AG04450 (cell line): Measurements from ENCODE around the gene PSEN1. TPM values are rescaled to one million over a fixed set of nuclear protein-coding genes. Genes with fewer than 3 reads are reported as not detected.

ENCODE experiments used
- CTCF ChIA-PET: fragments of 300-600, 350-600 bp; formaldehyde crosslinking; extraction: SDS; loops from one replicate; lab custom pipeline; 2022; ENCODE audit warnings: antibody characterized with exemption, inconsistent platforms; lab: Charles Lee
- POLR2A ChIA-PET: fragments of 350-600 bp; formaldehyde crosslinking; extraction: SDS; loops from one replicate; lab custom pipeline; 2021; ENCODE audit warnings: antibody characterized with exemption, inconsistent platforms; lab: Yijun Ruan, JAX
- DNase-seq: peaks from one replicate; pipeline ENCODE4 v3.0.0-alpha.2; 2011; ENCODE audit warnings: low read depth, low spot score
- H3K27ac ChIP-seq: one replicate; pipeline ENCODE4 v1.5.1; 2012; ENCODE audit warnings: low read depth, low read length, control low read depth
- H3K27me3 ChIP-seq: one replicate; pipeline ENCODE4 v1.6.0; 2012; ENCODE audit warnings: low read length; ENCODE audit not compliant: control insufficient read depth, insufficient read depth
- H3K4me3 ChIP-seq: 2 replicates; pipeline ENCODE4 v1.5.1; 2011; ENCODE audit warnings: mild to moderate bottlenecking, low read depth, low read length, control low read depth
- H3K9me3 ChIP-seq: 2 replicates; pipeline ENCODE4 v1.5.1; 2012; ENCODE audit warnings: low read length; ENCODE audit not compliant: control insufficient read depth, insufficient read depth
- polyA plus RNA-seq: library from polyadenylated mRNA; depleted of rRNA; stranded (reverse); fragments of >200 nt; gene quantifications from 2 replicates; pipeline ENCODE4 v1.2.3, GENCODE V29; 2011
- TF ChIP-seq, protein P1 (sequence below): IDR thresholded peaks from 2 replicates; pipeline ENCODE4 v1.5.1; 2011; ENCODE audit warnings: low read depth, low read length, control low read depth, inconsistent platforms

The PSEN1 gene
- polyA plus RNA-seq, 1 experiment, result 20.2 TPM

DNA sequence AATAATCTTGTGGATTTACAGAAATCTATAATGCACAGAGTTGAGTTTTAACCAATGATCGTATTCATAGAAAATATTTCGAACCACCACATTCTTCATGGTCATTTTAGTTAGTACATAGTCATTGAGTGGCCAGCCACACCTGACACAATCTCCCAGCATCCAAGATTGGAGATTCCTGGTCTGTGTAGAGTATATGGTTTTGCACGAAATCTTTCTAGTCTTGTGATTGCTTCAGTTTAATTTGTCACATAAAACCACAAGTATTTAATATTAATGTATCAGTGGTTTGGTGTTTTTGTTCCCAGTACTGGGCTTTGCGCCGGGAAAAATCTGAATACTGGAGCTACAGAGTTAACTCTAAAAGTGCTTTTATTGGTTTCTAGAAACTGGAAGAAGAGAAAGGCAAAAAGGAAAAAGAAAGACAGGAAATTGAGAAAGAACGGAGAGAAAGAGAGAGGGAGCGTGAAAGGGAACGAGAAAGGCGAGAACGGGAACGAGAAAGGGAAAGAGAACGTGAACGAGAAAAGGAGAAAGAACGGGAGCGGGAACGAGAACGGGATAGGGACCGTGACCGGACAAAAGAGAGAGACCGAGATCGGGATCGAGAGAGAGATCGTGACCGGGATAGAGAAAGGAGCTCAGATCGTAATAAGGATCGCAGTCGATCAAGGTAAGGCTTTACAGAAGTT, 33.4 kb upstream of the PSEN1 start:
- ChIA-PET POLR2A (no interaction called here), CTCF (interaction anchor here (1.4 kb wide), 1 partner anchor 589 kb away, joined by 6 read pairs; no protein-coding TSS in a partner anchor)
- Histone ChIP-seq H3K4me3 (no peak overlapping the region), H3K27ac (no peak overlapping the region), H3K27me3 (no peaks in the 10 kb centered on the region), H3K9me3 (no peaks in the 10 kb centered on the region)
- TF ChIP-seq, protein P1, sequence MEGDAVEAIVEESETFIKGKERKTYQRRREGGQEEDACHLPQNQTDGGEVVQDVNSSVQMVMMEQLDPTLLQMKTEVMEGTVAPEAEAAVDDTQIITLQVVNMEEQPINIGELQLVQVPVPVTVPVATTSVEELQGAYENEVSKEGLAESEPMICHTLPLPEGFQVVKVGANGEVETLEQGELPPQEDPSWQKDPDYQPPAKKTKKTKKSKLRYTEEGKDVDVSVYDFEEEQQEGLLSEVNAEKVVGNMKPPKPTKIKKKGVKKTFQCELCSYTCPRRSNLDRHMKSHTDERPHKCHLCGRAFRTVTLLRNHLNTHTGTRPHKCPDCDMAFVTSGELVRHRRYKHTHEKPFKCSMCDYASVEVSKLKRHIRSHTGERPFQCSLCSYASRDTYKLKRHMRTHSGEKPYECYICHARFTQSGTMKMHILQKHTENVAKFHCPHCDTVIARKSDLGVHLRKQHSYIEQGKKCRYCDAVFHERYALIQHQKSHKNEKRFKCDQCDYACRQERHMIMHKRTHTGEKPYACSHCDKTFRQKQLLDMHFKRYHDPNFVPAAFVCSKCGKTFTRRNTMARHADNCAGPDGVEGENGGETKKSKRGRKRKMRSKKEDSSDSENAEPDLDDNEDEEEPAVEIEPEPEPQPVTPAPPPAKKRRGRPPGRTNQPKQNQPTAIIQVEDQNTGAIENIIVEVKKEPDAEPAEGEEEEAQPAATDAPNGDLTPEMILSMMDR, result no peak
- no peak for DNase-seq

DNA sequence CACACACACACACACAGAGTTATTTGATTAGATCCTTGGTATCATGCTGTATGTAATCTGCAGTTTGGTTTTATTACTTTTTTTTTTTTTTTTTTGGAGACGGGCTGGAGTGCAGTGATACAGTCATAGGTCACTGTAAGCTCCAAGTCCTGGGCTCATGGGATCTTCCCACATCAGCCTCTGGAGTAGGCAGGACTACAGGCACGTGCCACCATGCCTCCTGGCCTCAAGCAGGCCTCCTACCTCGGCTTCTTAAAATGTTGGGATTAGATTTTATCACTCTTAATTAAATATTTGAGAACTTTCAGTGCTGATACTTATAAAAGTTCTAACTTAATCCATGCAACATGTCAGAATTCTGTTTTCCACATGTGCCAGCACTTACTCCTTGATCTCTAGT, 31.3 kb upstream of the PSEN1 start:
- no peak for DNase-seq
- no peaks in the 10 kb centered on the region for H3K27me3 ChIP-seq
- H3K27ac ChIP-seq, result no peak overlapping the region
- H3K9me3 ChIP-seq, result no peaks in the 10 kb centered on the region
- H3K4me3 ChIP-seq, result no peak overlapping the region
- ChIA-PET POLR2A (no interaction called here), CTCF (no interaction called here)
- TF ChIP-seq, protein P1, result no peak

DNA sequence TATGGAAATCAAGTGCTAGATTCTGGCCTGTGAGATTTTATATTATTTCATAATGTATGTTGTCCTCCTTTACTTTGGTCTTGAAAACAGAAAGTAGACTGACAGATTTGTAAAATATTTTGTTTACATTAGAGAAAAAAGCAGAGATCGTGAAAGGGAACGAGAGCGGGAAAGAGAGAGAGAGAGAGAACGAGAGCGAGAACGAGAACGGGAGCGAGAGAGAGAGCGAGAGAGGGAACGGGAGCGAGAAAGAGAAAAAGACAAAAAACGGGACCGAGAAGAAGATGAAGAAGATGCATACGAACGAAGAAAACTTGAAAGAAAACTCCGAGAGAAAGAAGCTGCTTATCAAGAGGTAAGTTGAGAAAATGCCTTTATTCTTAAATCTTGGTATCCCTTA, 30.6 kb upstream of the PSEN1 start:
- ChIA-PET CTCF (interaction anchor here (1.3 kb wide), 1 partner anchor 68 kb away, joined by 3 read pairs; no protein-coding TSS in a partner anchor), POLR2A (no interaction called here)
- DNase-seq, result no peak

DNA sequence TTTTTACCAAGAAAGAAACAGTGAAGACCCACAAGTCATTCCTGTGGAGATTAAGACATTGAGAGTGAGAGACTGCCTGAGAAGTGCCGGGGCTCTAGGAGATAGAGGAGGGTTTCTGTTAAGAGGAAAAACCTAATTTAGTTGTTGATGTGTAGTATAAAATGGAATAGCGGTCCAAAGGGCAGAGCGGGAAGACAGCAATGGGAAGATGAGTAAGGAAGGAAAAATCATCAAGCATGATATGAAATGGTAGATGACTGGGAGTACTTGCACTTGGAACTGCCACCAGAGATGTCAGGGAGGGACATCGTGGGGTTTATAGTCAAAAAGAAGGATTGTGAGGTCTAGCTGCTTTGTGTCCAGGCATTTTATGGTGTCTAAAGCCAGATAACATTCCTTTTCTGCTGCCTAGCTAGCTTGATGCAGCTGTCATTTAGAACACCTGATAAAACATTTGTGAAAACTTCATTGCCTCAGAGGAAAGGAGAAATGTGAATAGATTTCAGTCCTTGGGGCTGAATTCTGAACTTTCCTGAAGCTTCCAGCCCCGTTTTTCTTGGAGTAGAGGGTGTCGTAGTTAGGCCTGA, 20.1 kb upstream of the PSEN1 start:
- POLR2A ChIA-PET, result no interaction called here
- DNase-seq, result no peak
- Histone ChIP-seq H3K4me3 (no peak overlapping the region), H3K27me3 (no peaks in the 10 kb centered on the region), H3K27ac (no peak overlapping the region), H3K9me3 (no peaks in the 10 kb centered on the region)
- TF ChIP-seq, protein P1, result no peak
- CTCF ChIA-PET, result no interaction called here

More for the DNA sequence above, 30.6 kb upstream of the PSEN1 start:
- no peaks in the 10 kb centered on the region for H3K9me3 ChIP-seq
- no peak overlapping the region for H3K27ac ChIP-seq
- H3K27me3 ChIP-seq, result no peaks in the 10 kb centered on the region
- no peak overlapping the region for H3K4me3 ChIP-seq
- TF ChIP-seq, protein P1, result no peak

DNA sequence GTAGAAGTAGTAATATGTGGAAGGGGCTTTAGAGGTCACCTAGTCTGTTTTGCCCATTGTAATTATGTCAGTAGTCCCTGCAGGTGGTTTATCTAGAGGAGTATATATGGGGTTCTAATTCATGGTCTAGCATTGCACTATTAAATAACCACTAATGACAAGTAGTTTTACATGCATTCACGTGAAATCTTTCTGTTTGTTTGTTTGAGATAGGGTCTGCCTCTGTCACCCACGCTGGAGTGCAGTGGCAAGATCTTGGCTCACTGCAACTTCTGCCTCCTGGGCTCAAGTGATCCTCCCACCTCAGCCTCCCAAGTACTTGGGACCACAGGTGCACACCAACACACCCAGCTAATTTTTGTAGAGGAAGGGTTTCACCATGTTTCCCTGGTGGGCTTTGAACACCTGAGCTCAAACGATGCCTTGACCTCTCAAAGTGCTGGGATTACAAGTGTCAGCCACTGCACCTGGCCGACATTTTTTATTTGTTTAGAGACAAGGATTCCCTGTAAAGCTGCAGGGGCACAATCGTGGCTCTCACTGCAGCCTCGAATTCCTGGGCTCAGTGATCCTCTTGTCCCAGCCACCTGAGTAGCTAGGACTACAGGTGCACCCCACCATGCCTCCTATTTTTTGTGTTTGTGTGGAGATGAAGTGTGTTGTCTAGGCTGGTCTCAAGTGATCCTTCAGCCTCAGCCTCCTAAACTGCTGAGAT, 12.0 kb upstream of the PSEN1 start:
- Histone ChIP-seq H3K27ac (no peak overlapping the region), H3K27me3 (no peaks in the 10 kb centered on the region), H3K9me3 (no peaks in the 10 kb centered on the region), H3K4me3 (no peak overlapping the region)
- POLR2A ChIA-PET, result no interaction called here
- TF ChIP-seq, protein P1, result no peak
- CTCF ChIA-PET, result interaction anchor here (1.7 kb wide), 1 partner anchor 12 kb away, joined by 4 read pairs; the partner anchor contains the start of gene PSEN1
- no peak for DNase-seq
